GM21528 (cell line): ENCODE data around the gene PAAF1.

Experiments
- ATAC-seq: cut with Tn5 transposase; IDR thresholded peaks from one replicate; pipeline ENCODE4 v1.9.1; 2021; ENCODE audit warnings: mild to moderate bottlenecking, moderate library complexity; ENCODE audit not compliant: unreplicated experiment, low FRiP score

The PAAF1 gene

GRCh38 chr11:73969991-73970800 lies 93.4 kb downstream of the PAAF1 start:
- ATAC-seq: no peak

- ATAC-seq: no peak
These were observed 94.4 kb downstream of the PAAF1 start for GRCh38 chr11:73971175-73971719.

GRCh38 chr11:73972187-73972586 lies 95.4 kb downstream of the PAAF1 start:
- ATAC-seq: no peak

GRCh38 chr11:73972620-73973449 lies 96.0 kb downstream of the PAAF1 start:
- no peak for ATAC-seq

- no peak for ATAC-seq
These were observed 98.0 kb downstream of the PAAF1 start for GRCh38 chr11:73974604-73975478.

DNA sequence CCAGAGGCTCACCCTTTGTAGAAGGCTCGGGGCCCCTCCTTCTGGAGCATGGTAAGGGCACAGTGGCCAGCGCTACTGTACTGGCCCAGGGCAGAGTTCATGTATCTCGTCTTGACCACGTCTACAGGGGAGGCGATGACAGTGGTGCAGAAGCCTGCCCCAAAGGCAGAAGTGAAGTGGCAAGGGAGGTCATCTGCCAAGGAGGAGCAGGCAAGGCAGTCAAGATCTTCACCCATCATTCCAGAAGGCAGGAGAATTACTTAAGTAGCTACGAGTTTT lies 98.6 kb downstream of the PAAF1 start:
- ATAC-seq: no peak

- ATAC-seq: no peak
These were observed 99.8 kb downstream of the PAAF1 start for GRCh38 chr11:73976451-73977151.

- ATAC-seq: no peak
These were observed 101.2 kb downstream of the PAAF1 start for GRCh38 chr11:73977856-73978519.

DNA sequence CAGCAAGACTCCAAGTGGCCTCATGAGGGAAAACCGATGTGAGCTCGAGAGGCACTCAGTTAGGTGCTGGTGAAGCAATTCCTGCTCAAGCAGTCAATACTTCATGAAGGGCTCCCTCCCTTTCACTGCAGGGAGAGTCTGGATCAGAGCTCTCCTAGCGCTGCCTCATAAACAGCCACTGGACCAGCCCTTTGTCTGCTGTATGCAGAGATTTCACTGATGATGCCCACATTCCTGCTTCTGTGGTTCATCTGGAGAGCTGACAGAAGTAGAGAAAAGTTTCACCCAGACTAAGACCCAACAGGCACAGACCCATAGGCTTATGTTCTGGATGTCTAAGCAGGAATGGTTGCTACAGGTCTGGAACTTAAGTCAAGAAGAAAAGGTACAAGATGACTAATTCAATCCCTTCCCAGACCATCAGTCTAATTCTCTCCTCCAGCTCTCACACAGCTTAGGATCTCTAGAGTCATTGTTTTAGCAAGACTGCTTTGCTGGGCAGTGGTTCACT lies 101.8 kb downstream of the PAAF1 start:
- no peak for ATAC-seq

DNA sequence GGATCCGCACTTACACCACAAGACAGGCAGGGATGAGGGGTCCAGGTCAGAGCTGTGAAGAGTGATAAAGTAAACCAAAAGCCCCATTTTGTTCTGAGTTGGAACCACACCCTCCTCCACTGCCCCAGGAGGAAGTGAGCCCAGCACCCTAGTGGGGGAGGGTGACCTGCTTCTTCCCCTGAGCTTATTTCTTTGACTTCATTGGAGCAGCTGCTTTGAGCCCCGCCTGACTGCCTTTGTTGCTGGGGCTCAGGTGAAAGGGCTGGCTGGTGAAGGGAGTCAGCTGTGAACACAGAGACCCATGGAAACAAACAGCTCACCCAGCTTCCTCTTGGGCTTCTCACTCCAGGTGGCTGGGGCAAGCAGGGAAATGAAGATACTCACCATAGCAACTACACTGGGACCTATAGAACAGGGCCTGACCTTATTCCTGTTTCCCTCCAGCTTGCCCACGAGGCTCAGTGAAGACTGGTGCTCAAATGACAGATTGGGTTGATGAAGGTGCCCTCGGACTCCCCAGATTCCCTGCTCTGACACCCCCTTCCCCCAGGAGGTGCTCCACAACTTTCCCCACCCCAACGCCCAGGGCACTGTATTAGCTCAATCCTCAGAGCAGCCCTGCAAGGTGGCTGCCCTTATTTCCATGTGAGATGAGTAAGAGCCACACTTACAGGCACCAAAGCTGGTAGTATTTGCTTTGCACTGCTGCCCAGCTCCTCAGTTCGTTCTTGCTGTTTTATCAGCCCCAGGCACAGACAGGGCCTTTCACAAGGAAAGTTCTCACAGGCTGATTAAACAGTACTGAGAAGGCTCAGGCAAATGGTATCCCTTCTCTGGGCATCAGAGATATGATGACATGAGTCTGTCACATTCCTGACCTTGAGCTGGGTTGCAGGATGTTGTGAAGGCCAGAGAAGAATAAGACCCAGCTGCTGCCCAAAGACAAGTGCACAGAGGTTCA lies 103.5 kb downstream of the PAAF1 start:
- peak; percentile 47 for ATAC-seq
